Activated CD8-positive, alpha-beta memory T cell treated with anti-CD3 and anti-CD28 coated beads, Interleukin-2, amount 50 U/mL, for 1 hour (primary cell): ENCODE results near the gene ANKDD1B.

Experiments
- DNase-seq: peaks from one replicate; pipeline ENCODE4 v3.0.0-alpha.2; 2020; ENCODE audit errors: extremely low read depth

Gene ANKDD1B

DNA sequence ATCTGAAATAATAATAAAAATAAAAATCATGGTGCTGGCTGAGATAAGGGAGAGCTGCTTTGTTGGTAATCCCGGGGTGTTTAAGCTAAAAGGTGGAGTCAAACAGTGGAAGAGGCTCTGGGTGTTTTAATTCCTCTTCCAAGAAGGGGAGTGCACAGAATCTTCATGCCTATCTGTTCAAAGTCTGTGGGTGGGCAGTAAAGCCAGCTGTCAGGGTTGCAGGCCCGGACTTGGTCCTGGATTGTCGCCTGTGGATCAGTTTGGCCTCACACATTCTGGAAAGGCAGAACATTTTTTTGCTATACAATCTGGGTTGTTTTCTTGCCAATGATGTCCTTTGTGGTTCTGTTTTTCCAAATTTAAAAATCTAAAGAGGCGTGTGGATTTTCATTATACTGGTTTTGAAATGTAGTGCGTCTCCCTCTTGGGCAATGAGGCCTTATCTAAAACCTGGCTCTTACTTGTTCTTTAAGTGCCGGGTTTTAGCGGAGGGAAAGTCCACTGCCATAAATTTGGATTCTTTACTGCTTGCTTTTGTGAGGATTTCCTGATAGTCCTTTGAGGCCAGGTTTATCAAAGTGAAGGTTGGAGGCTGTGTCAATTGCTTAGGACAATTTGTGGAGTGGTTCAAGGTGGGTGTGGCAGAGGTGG lies 5.8 kb downstream of the ANKDD1B start:
- DNase-seq: no peak

DNA sequence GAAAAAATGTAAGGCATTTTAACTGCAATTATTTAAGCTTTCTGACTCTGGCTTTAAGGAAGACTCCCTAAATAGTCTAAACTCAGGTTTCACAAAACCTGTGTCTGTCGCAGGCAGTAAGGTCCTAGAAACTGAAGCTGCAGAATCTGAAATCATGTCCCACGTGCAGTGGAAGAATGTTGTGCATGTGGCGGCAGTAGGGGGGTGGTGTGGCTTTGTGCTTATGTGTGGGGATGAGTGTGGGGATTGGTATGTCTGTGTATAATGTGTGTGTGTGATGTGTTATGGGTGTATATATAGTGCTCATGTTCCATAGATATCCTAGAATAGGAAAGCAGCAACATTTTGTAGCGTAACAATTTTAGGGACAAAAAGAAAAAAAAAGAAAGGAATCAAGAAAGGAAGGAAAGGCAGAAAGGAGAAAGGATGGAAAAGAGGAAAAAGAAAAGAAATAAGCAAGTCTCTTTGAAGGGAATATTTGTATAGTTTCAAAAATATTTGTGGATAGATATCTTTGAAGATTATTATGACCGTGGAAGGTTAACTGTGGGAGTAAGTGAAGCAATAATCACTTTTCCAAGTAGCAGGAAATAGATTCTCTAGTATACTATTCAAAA lies 6.6 kb downstream of the ANKDD1B start:
- no peak for DNase-seq

DNA sequence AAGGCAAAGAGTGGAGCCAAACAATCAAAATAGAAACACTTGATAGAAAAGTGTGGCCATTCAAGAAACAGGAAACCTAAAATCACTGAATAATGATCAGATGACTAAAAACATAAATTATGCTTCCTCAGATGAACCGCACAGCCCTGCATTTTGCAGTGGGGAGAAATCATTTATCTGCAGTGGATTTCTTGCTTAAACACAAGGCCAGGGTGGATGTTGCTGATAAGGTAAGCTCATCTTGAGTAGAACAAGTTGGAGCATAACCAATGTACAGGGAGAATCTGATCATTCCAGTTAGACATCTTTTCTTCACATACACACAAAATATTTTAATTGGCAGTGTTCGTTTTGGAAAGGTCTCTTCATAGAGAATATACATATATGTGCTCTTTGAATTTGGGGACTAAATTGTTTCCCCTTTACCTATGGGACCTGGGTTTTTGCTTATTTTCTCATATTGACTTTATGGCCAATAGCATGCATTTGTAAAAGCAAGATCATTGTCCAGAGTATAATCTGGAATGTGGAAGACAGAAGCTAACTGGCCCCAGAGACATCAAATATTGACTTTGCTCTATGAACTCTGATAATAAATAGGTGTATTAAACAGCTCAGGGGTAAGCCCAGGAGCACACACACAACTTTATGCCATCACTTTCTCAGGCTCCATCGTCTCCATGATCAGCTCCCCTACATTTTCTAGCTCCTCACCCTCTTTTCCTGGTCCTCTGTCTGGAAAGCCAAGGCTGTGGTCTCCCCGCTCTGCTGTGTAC lies 9.1 kb downstream of the ANKDD1B start:
- no peak for DNase-seq

DNA sequence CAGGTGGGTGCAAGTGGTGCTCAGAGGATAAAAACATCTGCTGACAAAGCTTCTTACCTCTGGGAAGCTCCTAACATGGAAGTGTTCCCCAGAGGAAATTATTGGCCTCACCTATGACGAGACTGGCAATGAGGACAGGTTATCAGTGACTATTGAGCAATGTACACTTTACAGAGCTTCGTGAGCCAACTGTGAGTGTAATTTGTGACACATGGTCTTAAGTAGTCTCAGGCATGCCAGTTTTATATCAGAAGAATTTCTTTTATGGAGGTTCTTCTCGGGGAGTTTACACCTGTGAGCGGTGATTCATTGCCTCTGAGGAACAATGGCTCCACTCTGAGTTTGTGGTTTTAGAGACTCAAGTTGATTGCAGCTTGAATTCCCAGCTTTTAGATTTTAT lies 11.3 kb downstream of the ANKDD1B start:
- no peak for DNase-seq

DNA sequence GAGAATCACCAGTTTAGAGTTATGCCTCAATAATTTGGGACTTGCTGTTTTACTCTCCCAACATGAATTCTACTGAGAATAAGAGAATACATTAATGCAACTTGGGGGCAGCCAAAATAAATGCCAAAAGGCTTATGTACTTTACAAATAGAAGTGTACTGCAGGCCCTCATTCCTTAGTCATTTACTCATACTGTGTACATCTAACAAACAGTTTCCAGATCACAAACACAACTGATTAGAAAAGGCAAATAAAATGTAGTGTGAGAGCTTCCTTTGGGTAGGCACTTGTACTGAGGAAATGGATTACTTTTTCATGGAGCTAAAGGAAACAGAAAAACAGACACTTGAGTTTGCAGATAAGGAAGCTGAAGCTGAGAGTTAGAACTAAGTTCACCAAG lies 12.6 kb downstream of the ANKDD1B start:
- DNase-seq: no peak

DNA sequence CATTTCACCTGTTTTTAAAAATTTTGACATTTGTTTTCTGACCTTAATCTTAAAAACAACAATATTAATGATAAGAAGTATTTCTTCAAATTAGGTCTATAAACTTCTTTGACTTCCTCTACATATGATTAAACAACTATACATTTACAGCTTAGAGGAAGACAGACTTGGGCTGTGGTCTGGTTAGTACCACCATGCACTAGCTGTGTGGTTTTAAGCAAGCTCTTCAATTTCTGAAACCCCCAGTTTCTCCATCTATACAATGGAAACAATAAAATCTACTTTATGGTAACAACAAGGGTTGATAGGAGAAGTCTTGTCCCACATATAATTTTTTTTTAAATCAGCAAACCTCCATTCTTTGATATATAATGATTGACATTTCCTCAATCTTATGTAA lies 15.7 kb downstream of the ANKDD1B start:
- no peak for DNase-seq

DNA sequence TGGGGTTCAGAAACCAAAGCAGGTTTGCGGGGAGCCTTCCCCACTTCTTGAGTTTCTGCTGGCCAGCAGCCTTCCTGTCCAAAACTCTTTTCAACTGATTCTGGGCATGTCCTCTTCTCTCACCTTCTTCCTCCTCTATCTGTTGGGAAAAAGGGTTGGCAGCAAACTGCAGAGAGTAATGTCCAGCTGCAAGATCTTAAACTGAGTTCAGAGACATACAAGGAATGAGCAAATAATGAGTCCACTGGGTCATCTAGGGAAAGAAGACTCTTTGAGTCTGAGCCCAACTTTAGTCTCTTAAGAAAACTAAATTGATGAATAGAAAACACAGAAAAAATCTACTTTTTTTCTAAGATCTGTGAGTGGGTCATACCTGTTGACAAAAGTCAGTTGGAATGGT lies 16.5 kb downstream of the ANKDD1B start:
- DNase-seq: no peak

DNA sequence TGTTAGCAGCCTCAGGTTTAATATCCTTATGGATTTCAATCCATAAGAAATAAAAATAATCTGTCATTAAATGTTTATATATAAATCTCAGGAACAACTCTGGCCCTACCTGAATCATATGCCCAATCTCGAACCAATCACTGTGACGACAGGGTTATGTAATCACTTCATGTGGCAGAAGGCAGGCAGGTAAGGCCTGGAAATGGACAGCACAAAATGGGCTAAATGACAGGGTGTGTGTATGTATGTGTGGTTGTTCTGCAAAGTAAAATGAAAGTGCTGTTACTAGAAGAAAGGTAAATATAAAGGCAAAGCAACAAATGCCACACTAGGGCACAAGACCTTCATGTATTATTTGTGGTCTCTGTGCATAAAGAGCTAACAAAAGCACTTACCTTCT lies 19.6 kb downstream of the ANKDD1B start:
- no peak for DNase-seq

DNA sequence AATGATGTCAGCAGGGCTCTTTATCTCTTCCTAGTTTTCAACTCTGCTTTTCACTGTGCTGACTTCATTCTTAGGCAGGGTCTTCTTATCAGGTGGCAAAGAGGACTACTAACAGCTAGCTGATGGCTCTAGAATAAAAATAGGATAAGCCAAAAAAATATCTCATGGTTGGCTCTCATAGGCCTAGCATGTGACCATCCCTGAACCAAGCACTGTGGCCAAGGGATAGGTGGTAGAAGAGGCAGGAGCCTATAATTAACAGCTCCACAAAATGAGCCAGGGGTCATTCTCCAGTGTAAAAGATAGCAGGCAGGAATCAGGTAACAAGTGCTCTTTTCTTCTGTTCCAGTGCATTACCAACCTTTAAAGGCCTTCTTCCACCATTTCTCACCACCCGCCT lies 21.1 kb downstream of the ANKDD1B start:
- no peak for DNase-seq

DNA sequence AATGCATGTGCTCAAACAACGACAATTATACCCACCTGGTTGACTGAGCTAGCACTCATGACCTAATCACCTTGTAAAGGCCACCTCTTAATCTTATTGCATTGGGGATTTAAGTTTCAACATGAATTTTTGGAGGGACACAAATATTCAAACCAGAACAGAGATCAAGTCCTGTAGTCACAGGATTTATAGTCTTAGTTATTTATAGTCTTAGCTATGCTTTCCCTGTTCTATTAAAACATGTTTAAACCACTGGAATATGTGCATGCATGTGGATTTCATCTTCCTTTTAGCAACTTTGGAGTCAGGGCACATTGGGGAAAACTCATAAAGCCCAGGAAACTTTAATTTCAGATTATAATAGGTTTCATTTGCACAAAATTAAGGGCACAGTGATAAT lies 26.7 kb downstream of the ANKDD1B start:
- DNase-seq: no peak

DNA sequence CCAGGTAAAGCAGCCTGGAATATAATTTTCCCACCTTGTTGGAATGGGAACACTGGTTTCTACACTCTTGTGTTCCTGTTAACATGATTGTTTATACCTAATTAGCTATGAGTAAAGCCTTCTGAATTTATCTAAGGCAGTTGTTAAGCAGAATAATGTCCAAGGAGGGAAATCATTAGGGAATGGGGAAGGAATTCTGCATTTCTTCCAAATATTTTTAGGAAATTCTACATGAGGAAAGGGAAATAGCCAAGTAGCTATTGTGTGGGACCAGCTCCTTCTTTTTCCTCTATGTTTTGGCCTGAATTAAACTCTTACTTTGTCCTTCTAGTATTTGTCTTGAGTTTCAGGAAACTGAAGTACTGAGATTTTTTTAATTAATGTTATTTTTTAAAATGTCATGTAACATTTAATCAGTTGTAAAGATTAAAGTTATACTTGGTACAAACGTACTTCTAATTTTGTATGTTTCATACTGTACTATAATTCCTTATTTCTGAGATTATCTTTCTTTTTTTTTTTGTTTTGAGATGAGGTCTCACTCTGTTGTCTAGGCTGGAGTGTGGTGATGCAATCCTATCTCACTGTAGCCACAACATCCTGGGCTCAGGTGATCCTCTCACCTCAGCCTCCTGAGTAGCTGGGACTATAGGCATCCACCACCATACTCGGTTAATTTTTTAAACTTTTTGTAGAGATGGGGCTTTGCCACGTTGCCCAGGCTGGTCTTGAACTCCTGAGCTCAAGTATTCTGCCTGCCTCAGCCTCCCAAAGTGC lies 28.5 kb downstream of the ANKDD1B start:
- DNase-seq: no peak

DNA sequence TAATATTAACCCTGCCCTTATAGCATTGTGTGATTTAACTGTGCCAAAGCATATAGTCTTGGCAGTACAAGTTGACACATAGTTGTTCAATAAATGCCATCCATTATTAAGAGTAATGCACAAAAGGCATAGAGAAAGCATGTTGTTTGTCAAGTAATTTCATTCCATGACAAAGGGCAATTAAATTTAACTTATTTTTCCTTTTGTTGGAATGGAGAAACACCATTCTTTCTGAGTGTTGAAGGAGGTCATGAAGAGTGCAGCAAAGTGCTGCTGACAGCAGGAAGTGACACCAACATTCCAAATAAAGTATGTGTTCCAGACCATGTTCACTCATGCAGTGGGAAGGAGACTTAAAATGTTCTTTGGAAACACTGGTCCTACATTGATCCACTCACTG lies 29.1 kb downstream of the ANKDD1B start:
- no peak for DNase-seq

DNA sequence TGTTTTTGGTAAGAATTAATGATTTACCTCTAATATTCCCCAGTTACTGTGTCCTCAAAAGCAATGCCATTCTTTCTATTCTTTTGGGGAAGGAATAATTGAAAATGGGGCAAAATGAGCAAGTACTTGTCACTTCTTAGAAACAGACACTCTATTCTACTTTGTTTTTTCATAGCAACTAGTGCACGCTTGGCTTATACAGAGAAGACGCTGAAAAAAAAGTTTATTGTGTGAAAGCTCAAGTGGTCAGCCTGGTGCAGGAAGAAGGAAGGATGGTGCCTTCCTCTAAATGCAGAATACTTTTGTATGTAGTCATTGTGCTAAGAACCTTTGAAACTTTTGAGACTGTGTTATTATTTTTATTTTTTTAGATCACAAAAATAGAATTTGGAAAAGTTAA lies 29.6 kb downstream of the ANKDD1B start:
- no peak for DNase-seq

DNA sequence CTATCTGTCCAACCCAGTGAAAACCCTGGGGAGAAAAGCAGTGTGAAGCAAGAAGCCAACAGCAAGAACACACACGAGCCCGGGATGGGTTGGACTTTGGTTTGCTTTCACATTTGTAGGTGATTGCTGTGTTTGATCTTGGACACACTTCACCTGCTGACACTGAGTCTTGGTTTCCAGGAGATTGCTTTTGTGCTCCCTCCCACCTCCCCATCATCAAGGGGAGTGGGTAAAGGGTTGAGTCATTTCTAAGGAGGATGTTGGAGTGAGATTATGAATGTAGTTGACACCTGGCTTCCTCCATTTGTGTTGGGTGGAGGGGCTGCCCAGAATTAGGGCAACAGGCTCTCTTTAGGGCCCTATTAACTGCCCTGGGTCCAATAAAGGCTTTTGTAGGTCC lies 37.5 kb downstream of the ANKDD1B start:
- no peak for DNase-seq

DNA sequence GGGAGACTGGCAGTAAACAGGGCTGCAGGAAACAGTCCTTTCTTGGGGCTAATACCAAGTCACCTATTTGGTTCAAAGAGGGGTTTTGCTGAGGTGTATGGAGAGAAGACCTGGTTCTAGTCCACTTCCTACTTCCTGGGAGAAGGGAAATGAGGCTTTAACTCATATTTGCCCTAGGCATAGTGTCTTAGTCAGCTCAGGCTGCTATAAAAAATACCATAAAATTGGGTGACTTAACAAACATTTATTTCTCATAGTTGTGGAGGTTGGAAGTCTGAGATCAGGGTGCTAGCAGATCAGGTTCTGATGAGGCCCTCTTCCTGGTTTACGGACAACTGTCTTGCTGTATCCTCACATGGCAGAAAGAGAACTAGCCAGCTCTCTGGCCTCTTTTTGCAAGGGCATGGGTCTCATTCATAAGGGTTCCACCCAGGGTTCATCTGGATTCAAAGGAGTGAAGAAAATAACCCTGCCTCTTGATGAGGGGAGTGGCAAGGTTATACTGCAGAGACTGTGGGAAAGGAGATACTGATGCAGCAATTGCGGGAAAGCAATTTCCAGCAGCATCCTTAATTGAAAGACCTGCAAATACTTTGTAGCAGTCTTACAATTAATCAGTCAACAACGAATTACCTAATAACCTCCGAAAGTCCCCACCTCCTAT lies 40.5 kb downstream of the ANKDD1B start:
- no peak for DNase-seq

DNA sequence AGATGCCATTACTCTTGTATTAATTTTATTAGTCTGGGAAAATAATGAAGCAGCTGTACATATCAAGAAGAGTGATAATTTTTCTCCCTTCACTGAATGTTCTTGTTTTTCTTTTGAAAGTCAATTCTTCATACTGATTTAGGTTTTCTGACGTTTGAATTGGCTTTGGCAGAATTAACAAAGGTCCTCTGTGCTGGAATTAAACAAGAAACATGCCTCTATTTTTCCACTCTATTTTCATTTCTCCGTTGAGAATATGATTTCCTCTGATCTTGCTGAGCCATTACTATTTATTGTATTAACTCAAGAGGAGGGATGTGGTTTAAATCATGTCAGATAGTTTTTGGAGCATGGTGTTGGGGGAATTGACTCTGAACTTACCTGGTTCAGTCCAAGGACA lies 42.3 kb downstream of the ANKDD1B start:
- no peak for DNase-seq

DNA sequence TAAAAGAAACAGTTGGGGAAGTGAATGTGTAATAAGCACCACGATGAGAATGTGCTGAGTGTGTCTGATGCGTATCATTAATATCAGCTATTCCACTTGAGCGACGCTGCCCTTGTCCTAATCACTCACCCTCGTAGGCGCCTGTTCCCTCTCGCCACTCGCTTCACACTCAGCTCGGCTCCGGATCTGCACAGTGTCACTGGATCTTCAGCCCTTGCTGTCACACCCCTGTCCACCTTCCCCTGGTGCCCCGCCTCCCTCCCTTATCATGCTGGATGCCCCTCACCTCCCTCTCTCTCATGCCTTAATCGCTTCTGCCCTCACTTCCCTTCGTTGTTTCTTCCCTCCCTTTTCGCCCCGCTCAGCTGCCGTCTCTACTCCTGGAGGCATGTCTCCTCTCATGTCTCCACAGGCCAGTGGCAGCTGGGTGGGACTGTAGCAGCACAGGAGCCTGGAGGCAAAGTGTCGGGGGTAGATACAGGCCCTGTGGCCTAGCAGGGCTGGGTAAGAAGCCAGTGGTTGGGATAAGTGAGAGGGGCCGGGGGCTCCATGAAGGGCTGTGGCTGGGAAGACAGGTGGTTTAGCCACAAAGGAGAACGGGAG lies 43.5 kb downstream of the ANKDD1B start:
- DNase-seq: no peak

DNA sequence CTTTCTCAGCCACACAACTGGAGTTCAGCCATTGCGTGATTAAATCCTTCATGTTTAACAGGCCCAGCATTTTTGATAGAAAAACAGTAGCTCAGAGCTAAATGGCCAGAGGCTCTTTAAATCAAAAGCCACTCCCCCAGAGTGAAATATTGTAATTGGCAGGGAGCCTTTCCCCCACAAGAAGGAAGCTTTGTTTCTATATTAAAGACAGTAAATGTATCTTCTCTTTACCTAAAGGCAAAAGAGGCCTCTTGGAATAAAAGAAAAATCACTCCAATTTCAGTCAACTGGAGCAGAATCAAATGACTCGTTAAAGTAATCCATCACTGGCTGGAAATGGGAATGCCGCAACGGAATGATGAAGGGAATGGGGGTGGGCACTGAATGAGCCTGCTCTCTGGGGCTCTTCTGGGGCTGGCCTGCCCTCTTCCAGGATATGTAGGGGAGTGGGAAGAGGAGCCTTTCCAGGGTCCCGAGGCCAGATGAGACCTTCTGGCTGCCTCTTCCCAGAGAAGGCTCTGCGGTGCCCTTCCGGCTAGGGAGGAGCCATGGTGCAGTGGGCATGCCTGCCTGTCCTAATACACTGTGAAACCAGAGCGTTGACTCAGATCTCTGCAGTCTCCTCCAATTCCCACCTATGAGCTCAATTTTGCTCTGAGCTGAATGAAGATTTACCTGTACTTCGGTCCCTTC lies 45.2 kb downstream of the ANKDD1B start:
- DNase-seq: no peak

DNA sequence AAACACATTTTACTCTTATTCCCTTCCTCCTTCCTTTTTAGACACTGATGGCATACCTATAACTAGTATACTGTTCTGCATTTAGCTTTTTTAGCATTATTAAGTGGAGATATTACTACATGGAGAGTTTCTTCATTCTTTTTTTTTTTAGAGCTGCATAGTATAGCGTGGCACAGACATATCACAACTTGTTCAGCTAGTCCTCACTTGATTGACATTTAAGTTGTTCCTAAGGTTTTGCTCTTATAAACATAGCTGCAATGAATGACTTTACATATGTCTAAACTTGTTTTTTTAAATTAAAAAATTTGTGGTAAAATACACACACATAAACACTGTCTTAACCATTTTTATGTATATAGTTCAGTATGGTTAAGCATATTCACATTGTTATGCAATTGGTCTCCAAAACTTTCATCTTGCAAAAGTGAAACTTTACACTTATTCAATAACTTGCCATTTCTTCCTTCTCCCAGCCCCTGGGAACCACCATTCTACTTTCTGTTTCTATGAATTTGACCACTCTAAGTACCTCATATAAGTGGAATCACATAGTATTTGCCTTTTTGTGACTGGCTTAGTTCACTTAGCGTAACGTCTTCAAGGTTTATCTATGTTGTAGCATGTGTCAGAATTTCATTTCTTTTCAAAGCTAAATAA lies 48.7 kb downstream of the ANKDD1B start:
- no peak for DNase-seq

DNA sequence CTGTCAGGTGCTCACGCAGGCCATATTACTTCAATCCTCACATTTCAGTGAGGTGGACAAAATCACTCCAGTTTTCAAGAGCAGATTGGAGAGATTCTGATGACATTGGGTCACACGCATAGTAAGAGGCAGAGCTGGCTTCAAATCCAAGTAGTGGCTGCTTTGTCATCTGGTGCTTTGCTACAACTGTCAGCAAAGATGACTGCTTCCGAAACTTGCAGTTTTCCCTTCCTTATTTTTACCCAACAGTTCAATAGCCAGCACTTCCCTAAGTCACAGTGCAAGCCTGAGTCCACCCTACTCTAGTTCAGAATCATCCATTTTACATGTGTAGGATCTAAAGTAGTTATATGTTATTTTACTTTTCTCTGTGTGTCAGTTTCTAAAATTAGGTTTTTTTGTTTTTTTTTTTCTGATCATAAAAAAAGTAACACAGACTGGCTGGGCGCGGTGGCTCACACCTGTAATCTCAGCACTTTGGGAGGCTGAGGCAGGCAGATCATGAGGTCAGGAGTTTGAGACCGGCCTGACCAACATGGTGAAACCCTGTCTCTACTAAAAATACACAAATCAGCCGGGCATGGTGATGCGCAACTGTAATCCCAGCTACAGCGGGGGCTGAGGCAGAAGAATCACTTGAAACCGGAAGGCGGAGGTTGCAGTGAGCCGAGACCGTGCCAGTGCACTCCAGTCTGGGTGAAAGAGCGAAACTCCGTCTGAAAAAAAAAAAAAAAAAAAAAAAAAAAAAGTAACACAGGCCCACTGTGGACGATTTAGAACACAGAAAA lies 49.6 kb downstream of the ANKDD1B start:
- no peak for DNase-seq
